GM23338 (cell line): ENCODE results near the gene LGALS14. TPM values are rescaled to one million over a fixed set of nuclear protein-coding genes. Genes with fewer than 3 reads are reported as not detected.

ENCODE experiments used
- ATAC-seq: fragments of 200-7000 bp; cut with Tn5 transposase; 3 replicates; pipeline ENCODE4 v1.9.1; 2020
- DNase-seq: peaks from one replicate; pipeline ENCODE4 v3.0.0-alpha.2; 2015; ENCODE audit warnings: low spot score
- H2AFZ ChIP-seq: fragments of 200-600 bp; sonication (generic); 2 replicates; pipeline ENCODE4 v1.8.0; 2016; ENCODE audit warnings: antibody characterized with exemption, mild to moderate bottlenecking, moderate library complexity
- H3F3A ChIP-seq: fragments of 200-600 bp; sonication (generic); replicated peaks from 2 replicates; pipeline ENCODE4 v1.8.0; 2017; ENCODE audit warnings: antibody characterized with exemption, mixed run types, low read depth
- H3K27ac ChIP-seq: fragments of 200-600 bp; sonication (generic); 2 replicates; pipeline ENCODE4 v1.6.1; 2016; ENCODE audit warnings: low read depth
- H3K27me3 ChIP-seq: fragments of 200-600 bp; sonication (generic); 2 replicates; pipeline ENCODE4 v1.8.0; 2016; ENCODE audit warnings: mild to moderate bottlenecking, mixed run types, moderate library complexity; ENCODE audit not compliant: insufficient read depth
- H3K36me3 ChIP-seq: fragments of 200-600 bp; sonication (generic); 2 replicates; pipeline ENCODE4 v1.8.0; 2016; ENCODE audit warnings: mild to moderate bottlenecking; ENCODE audit not compliant: insufficient read depth
- H3K4me1 ChIP-seq: fragments of 200-600 bp; sonication (generic); 2 replicates; pipeline ENCODE4 v1.8.0; 2016; ENCODE audit warnings: mild to moderate bottlenecking, moderate library complexity; ENCODE audit not compliant: insufficient read depth
- H3K4me2 ChIP-seq: fragments of 200-600 bp; sonication (generic); 2 replicates; pipeline ENCODE4 v1.7.1; 2017; ENCODE audit warnings: mixed run types
- H3K4me3 ChIP-seq: fragments of 200-600 bp; sonication (generic); 2 replicates; pipeline ENCODE4 v1.6.1; 2016; ENCODE audit warnings: mixed run types
- H3K79me2 ChIP-seq: fragments of 200-600 bp; sonication (generic); replicated peaks from 2 replicates; pipeline ENCODE4 v1.8.0; 2017; ENCODE audit warnings: mild to moderate bottlenecking; ENCODE audit not compliant: insufficient read depth
- H3K9me2 ChIP-seq: fragments of 200-600 bp; sonication (generic); 2 replicates; pipeline ENCODE4 v1.8.0; 2017; ENCODE audit not compliant: insufficient read depth
- H4K20me1 ChIP-seq: fragments of 200-600 bp; sonication (generic); replicated peaks from 2 replicates; pipeline ENCODE4 v1.8.0; 2017; ENCODE audit warnings: mild to moderate bottlenecking; ENCODE audit not compliant: insufficient read depth
- H3K27ac Mint-ChIP-seq: 2 replicates; pipeline ENCODE4 v1.8.0; 2020; ENCODE audit warnings: inconsistent platforms, mild to moderate bottlenecking, moderate library complexity, mixed read lengths
- H3K27me3 Mint-ChIP-seq: 3 replicates; pipeline ENCODE4 v1.8.0; 2022; ENCODE audit warnings: low read depth, mild to moderate bottlenecking, moderate library complexity, mixed read lengths, inconsistent platforms; ENCODE audit not compliant: insufficient read depth, poor library complexity
- H3K36me3 Mint-ChIP-seq: 3 replicates; pipeline ENCODE4 v1.8.0; 2021; ENCODE audit warnings: low read depth, mild to moderate bottlenecking, inconsistent platforms, moderate library complexity, mixed read lengths
- H3K4me1 Mint-ChIP-seq: 3 replicates; pipeline ENCODE4 v1.8.0; 2020; ENCODE audit warnings: mild to moderate bottlenecking, inconsistent platforms, mixed read lengths
- H3K4me3 Mint-ChIP-seq: 3 replicates; pipeline ENCODE4 v1.8.0; 2021; ENCODE audit warnings: moderate library complexity, mild to moderate bottlenecking, inconsistent platforms, mixed read lengths
- H3K9me3 Mint-ChIP-seq: 3 replicates; pipeline ENCODE4 v1.8.0; 2020; ENCODE audit warnings: moderate library complexity, mild to moderate bottlenecking, inconsistent platforms, mixed read lengths
- CREB1 ChIP-seq: fragments of 250-450 bp; sonication (Bioruptor Pico); IDR thresholded peaks from 2 replicates; pipeline ENCODE4 v1.5.0; 2020; ENCODE audit warnings: low read depth, mild to moderate bottlenecking, moderate library complexity
- CTCF ChIP-seq, 2 experiments: fragments of 200-600 bp in 1 of 2; sonication (generic) in 1 of 2; conservative IDR thresholded peaks; 2 replicates each; pipeline versions ENCODE4 v1.5.1 to v1.6.1; 2016 to 2017; ENCODE audit warnings: antibody characterized with exemption in 2 of 2, low read depth in 2 of 2, mild to moderate bottlenecking in 2 of 2, moderate library complexity in 1 of 2
- ETS1 ChIP-seq: IDR thresholded peaks from 2 replicates; pipeline ENCODE4 v1.6.1; 2016; ENCODE audit warnings: antibody characterized with exemption
- EZH2 ChIP-seq: fragments of 200-600 bp; sonication (generic); IDR thresholded peaks from one replicate; pipeline ENCODE4 v1.8.0; 2017; ENCODE audit warnings: antibody characterized with exemption, mild to moderate bottlenecking, low read depth; ENCODE audit not compliant: unreplicated experiment
- EZH2phosphoT487 ChIP-seq: fragments of 200-600 bp; sonication (generic); IDR thresholded peaks from one replicate; pipeline ENCODE4 v1.8.1; 2018; ENCODE audit warnings: antibody characterized with exemption; ENCODE audit not compliant: unreplicated experiment
- JUNB ChIP-seq: IDR thresholded peaks from one replicate; pipeline ENCODE4 v1.6.1; 2016; ENCODE audit warnings: antibody characterized with exemption; ENCODE audit not compliant: unreplicated experiment
- NANOG ChIP-seq: IDR thresholded peaks from 2 replicates; pipeline ENCODE4 v1.6.1; 2016; ENCODE audit warnings: antibody characterized with exemption, borderline replicate concordance
- POLR2AphosphoS5 ChIP-seq: IDR thresholded peaks from 2 replicates; pipeline ENCODE4 v1.6.1; 2016; ENCODE audit warnings: antibody characterized with exemption, low read depth
- REST ChIP-seq: IDR thresholded peaks from one replicate; pipeline ENCODE4 v1.6.1; 2018; ENCODE audit warnings: antibody characterized with exemption; ENCODE audit not compliant: unreplicated experiment
- STAT1 ChIP-seq: IDR thresholded peaks from one replicate; pipeline ENCODE4 v1.6.1; 2016; ENCODE audit warnings: antibody characterized with exemption; ENCODE audit not compliant: unreplicated experiment
- ZNF114 ChIP-seq: fragments of 250-450 bp; sonication (Bioruptor Pico); IDR thresholded peaks from 2 replicates; pipeline ENCODE4 v1.5.0; 2020; ENCODE audit warnings: mild to moderate bottlenecking, moderate library complexity
- ZNF331 ChIP-seq: fragments of 250-450 bp; sonication (Bioruptor Pico); IDR thresholded peaks from 2 replicates; pipeline ENCODE4 v1.5.0; 2020; ENCODE audit warnings: low read depth, mild to moderate bottlenecking, moderate library complexity
- ZNF462 ChIP-seq: fragments of 250-450 bp; sonication (Bioruptor Pico); IDR thresholded peaks from 2 replicates; pipeline ENCODE4 v1.5.0; 2020; ENCODE audit warnings: mild to moderate bottlenecking, moderate library complexity
- polyA plus RNA-seq: library from polyadenylated mRNA; unstranded; fragments of >200 nt; fragmentation: Nextera tagmentation; extraction: Ambion mirVana; gene quantifications from 2 replicates; pipeline ENCODE4 v1.2.1, GENCODE V29; 2016
- total RNA-seq: library from RNA; depleted of rRNA; stranded (reverse); fragments of >200 nt; shearing (Covaris generic); gene quantifications from 2 replicates; pipeline ENCODE4 v1.2.3, GENCODE V29; 2014

Gene LGALS14
- total and polyA plus RNA-seq, 2 experiments from 2014 or later: not detected

GRCh38 chr19:39679056-39679790, 25.1 kb upstream of the LGALS14 start:
- Mint-ChIP-seq H3K4me1 (no peaks in the 10 kb centered on the region; the same call in 2 of the 3 replicates), H3K36me3 (no peaks in the 10 kb centered on the region), H3K27ac (no peak overlapping the region), H3K4me3 (no peak overlapping the region), H3K27me3 (peaks cover 14% of the 10 kb centered on the region), H3K9me3 (no peaks in the 10 kb centered on the region)
- no peak for TF ChIP-seq ZNF331 (CRISPR knock-in tag)
- TF ChIP-seq ZNF462: no peak
- TF ChIP-seq EZH2: no peak
- no peak for TF ChIP-seq JUNB
- no peak for TF ChIP-seq ZNF114 (CRISPR knock-in tag)
- TF ChIP-seq CTCF (conservative IDR thresholded peaks at IDR 0.05; ENCODE audit: low read depth in 2 of 2): no peak
- no peak for TF ChIP-seq EZH2phosphoT487
- no peak for TF ChIP-seq NANOG
- TF ChIP-seq ETS1: no peak
- no peak for TF ChIP-seq POLR2AphosphoS5
- TF ChIP-seq CREB1 (CRISPR knock-in tag): no peak
- TF ChIP-seq STAT1: no peak
- no peak for TF ChIP-seq REST
- Histone ChIP-seq H3K36me3 (no peaks in the 10 kb centered on the region), H3K9me2 (no peaks in the 10 kb centered on the region), H2AFZ (no peak overlapping the region), H3K4me3 (no peak overlapping the region), H3K4me2 (no peak overlapping the region), H3K4me1 (no peaks in the 10 kb centered on the region), H3K27ac (no peak overlapping the region), H3K79me2 (no peaks in the 10 kb centered on the region), H3F3A (no peaks in the 10 kb centered on the region), H4K20me1 (no peaks in the 10 kb centered on the region), H3K27me3 (no peaks in the 10 kb centered on the region)
- DNase-seq (no peak), ATAC-seq (no peak)
